GM23338 (cell line): Measurements from ENCODE around the gene UGGT2.
A peak's percentile ranks its signal among the peaks of the same experiment; 100 is the strongest.

ENCODE experiments used
- CREB1 ChIP-seq: fragments of 250-450 bp; sonication (Bioruptor Pico); IDR thresholded peaks from 2 replicates; pipeline ENCODE4 v1.5.0; 2020; ENCODE audit warnings: low read depth, mild to moderate bottlenecking, moderate library complexity
- EZH2 ChIP-seq: fragments of 200-600 bp; sonication (generic); IDR thresholded peaks from one replicate; pipeline ENCODE4 v1.8.0; 2017; ENCODE audit warnings: antibody characterized with exemption, mild to moderate bottlenecking, low read depth; ENCODE audit not compliant: unreplicated experiment
- EZH2phosphoT487 ChIP-seq: fragments of 200-600 bp; sonication (generic); IDR thresholded peaks from one replicate; pipeline ENCODE4 v1.8.1; 2018; ENCODE audit warnings: antibody characterized with exemption; ENCODE audit not compliant: unreplicated experiment
- JUNB ChIP-seq: IDR thresholded peaks from one replicate; pipeline ENCODE4 v1.6.1; 2016; ENCODE audit warnings: antibody characterized with exemption; ENCODE audit not compliant: unreplicated experiment
- NANOG ChIP-seq: IDR thresholded peaks from 2 replicates; pipeline ENCODE4 v1.6.1; 2016; ENCODE audit warnings: antibody characterized with exemption, borderline replicate concordance
- POLR2AphosphoS5 ChIP-seq: IDR thresholded peaks from 2 replicates; pipeline ENCODE4 v1.6.1; 2016; ENCODE audit warnings: antibody characterized with exemption, low read depth
- STAT1 ChIP-seq: IDR thresholded peaks from one replicate; pipeline ENCODE4 v1.6.1; 2016; ENCODE audit warnings: antibody characterized with exemption; ENCODE audit not compliant: unreplicated experiment
- TF ChIP-seq, protein P1 (sequence below), 2 experiments: fragments of 200-600 bp in 1 of 2; sonication (generic) in 1 of 2; conservative IDR thresholded peaks; 2 replicates each; pipeline versions ENCODE4 v1.5.1 to v1.6.1; 2016 to 2017; ENCODE audit warnings: antibody characterized with exemption in 2 of 2, low read depth in 2 of 2, mild to moderate bottlenecking in 2 of 2, moderate library complexity in 1 of 2
- TF ChIP-seq, protein P2 (sequence below): IDR thresholded peaks from one replicate; pipeline ENCODE4 v1.6.1; 2018; ENCODE audit warnings: antibody characterized with exemption; ENCODE audit not compliant: unreplicated experiment
- TF ChIP-seq, protein P3 (sequence below): fragments of 250-450 bp; sonication (Bioruptor Pico); IDR thresholded peaks from 2 replicates; pipeline ENCODE4 v1.5.0; 2020; ENCODE audit warnings: mild to moderate bottlenecking, moderate library complexity

DNA sequence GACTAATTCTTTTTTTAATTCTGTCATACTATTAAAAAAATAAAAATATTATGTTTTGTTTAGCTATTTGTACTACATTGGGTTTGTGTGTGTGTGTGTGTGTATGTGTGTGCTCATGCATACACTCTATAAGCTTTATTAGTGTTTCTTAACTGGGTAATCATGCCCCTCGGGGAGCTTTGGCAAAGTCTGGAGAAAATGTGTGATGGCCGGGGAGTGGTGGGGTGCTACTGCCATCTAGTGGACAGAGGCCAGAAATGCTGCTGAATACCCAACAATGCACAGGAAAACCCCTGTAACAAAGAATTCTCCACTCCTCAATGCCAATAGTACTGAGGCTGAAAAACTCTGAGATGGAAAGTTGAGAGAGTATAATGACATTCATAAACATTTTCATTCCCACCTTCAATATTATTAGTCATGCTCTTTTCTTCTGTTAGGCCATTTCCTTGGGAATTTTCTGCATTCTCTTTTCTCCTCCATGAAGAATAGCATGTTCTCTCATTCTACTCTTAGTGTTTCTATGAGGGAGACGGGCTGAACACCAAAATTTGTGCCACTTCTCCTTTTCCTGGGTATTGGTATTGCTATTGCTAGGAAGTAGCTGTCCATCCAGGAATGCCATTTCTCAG is 219.0 kb downstream of the UGGT2 start:
- TF ChIP-seq, protein P1, sequence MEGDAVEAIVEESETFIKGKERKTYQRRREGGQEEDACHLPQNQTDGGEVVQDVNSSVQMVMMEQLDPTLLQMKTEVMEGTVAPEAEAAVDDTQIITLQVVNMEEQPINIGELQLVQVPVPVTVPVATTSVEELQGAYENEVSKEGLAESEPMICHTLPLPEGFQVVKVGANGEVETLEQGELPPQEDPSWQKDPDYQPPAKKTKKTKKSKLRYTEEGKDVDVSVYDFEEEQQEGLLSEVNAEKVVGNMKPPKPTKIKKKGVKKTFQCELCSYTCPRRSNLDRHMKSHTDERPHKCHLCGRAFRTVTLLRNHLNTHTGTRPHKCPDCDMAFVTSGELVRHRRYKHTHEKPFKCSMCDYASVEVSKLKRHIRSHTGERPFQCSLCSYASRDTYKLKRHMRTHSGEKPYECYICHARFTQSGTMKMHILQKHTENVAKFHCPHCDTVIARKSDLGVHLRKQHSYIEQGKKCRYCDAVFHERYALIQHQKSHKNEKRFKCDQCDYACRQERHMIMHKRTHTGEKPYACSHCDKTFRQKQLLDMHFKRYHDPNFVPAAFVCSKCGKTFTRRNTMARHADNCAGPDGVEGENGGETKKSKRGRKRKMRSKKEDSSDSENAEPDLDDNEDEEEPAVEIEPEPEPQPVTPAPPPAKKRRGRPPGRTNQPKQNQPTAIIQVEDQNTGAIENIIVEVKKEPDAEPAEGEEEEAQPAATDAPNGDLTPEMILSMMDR (conservative IDR thresholded peaks at IDR 0.05; ENCODE audit: low read depth in 2 of 2) = peak; percentile 92
- no peak for TF ChIP-seq EZH2
- TF ChIP-seq CREB1 (CRISPR knock-in tag) = no peak
- TF ChIP-seq, protein P2, sequence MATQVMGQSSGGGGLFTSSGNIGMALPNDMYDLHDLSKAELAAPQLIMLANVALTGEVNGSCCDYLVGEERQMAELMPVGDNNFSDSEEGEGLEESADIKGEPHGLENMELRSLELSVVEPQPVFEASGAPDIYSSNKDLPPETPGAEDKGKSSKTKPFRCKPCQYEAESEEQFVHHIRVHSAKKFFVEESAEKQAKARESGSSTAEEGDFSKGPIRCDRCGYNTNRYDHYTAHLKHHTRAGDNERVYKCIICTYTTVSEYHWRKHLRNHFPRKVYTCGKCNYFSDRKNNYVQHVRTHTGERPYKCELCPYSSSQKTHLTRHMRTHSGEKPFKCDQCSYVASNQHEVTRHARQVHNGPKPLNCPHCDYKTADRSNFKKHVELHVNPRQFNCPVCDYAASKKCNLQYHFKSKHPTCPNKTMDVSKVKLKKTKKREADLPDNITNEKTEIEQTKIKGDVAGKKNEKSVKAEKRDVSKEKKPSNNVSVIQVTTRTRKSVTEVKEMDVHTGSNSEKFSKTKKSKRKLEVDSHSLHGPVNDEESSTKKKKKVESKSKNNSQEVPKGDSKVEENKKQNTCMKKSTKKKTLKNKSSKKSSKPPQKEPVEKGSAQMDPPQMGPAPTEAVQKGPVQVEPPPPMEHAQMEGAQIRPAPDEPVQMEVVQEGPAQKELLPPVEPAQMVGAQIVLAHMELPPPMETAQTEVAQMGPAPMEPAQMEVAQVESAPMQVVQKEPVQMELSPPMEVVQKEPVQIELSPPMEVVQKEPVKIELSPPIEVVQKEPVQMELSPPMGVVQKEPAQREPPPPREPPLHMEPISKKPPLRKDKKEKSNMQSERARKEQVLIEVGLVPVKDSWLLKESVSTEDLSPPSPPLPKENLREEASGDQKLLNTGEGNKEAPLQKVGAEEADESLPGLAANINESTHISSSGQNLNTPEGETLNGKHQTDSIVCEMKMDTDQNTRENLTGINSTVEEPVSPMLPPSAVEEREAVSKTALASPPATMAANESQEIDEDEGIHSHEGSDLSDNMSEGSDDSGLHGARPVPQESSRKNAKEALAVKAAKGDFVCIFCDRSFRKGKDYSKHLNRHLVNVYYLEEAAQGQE = no peak
- no peak for TF ChIP-seq NANOG
- TF ChIP-seq, protein P3, sequence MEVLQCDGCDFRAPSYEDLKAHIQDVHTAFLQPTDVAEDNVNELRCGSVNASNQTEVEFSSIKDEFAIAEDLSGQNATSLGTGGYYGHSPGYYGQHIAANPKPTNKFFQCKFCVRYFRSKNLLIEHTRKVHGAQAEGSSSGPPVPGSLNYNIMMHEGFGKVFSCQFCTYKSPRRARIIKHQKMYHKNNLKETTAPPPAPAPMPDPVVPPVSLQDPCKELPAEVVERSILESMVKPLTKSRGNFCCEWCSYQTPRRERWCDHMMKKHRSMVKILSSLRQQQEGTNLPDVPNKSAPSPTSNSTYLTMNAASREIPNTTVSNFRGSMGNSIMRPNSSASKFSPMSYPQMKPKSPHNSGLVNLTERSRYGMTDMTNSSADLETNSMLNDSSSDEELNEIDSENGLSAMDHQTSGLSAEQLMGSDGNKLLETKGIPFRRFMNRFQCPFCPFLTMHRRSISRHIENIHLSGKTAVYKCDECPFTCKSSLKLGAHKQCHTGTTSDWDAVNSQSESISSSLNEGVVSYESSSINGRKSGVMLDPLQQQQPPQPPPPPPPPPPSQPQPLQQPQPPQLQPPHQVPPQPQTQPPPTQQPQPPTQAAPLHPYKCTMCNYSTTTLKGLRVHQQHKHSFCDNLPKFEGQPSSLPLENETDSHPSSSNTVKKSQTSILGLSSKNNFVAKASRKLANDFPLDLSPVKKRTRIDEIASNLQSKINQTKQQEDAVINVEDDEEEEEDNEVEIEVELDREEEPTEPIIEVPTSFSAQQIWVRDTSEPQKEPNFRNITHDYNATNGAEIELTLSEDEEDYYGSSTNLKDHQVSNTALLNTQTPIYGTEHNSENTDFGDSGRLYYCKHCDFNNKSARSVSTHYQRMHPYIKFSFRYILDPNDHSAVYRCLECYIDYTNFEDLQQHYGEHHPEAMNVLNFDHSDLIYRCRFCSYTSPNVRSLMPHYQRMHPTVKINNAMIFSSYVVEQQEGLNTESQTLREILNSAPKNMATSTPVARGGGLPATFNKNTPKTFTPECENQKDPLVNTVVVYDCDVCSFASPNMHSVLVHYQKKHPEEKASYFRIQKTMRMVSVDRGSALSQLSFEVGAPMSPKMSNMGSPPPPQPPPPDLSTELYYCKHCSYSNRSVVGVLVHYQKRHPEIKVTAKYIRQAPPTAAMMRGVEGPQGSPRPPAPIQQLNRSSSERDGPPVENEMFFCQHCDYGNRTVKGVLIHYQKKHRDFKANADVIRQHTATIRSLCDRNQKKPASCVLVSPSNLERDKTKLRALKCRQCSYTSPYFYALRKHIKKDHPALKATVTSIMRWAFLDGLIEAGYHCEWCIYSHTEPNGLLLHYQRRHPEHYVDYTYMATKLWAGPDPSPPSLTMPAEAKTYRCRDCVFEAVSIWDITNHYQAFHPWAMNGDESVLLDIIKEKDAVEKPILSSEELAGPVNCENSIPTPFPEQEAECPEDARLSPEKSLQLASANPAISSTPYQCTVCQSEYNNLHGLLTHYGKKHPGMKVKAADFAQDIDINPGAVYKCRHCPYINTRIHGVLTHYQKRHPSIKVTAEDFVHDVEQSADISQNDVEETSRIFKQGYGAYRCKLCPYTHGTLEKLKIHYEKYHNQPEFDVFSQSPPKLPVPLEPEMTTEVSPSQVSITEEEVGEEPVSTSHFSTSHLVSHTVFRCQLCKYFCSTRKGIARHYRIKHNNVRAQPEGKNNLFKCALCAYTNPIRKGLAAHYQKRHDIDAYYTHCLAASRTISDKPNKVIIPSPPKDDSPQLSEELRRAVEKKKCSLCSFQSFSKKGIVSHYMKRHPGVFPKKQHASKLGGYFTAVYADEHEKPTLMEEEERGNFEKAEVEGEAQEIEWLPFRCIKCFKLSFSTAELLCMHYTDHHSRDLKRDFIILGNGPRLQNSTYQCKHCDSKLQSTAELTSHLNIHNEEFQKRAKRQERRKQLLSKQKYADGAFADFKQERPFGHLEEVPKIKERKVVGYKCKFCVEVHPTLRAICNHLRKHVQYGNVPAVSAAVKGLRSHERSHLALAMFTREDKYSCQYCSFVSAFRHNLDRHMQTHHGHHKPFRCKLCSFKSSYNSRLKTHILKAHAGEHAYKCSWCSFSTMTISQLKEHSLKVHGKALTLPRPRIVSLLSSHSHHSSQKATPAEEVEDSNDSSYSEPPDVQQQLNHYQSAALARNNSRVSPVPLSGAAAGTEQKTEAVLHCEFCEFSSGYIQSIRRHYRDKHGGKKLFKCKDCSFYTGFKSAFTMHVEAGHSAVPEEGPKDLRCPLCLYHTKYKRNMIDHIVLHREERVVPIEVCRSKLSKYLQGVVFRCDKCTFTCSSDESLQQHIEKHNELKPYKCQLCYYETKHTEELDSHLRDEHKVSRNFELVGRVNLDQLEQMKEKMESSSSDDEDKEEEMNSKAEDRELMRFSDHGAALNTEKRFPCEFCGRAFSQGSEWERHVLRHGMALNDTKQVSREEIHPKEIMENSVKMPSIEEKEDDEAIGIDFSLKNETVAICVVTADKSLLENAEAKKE (CRISPR knock-in tag) = no peak
- TF ChIP-seq POLR2AphosphoS5 = no peak
- TF ChIP-seq JUNB = no peak
- no peak for TF ChIP-seq STAT1
- TF ChIP-seq EZH2phosphoT487 = no peak
